ENCODE data around the gene SOCS6.
"Not testable (repeated sequence)": the region's sequence is repeated elsewhere in the genome, so short reads cannot be mapped to it uniquely, and the experiment has no call there.

GRCh38 chr18:70249861-70250260, 39.0 kb upstream of the SOCS6 start:
- TF ChIP-seq CTCF (IDR thresholded peaks at IDR 0.05; ENCODE audit: poor library complexity); EZH2 (IDR thresholded peaks at IDR 0.05; ENCODE audit: borderline replicate concordance): not testable (repeated sequence)
